ENCODE results near the gene NFKBIE.

Gene NFKBIE

DNA sequence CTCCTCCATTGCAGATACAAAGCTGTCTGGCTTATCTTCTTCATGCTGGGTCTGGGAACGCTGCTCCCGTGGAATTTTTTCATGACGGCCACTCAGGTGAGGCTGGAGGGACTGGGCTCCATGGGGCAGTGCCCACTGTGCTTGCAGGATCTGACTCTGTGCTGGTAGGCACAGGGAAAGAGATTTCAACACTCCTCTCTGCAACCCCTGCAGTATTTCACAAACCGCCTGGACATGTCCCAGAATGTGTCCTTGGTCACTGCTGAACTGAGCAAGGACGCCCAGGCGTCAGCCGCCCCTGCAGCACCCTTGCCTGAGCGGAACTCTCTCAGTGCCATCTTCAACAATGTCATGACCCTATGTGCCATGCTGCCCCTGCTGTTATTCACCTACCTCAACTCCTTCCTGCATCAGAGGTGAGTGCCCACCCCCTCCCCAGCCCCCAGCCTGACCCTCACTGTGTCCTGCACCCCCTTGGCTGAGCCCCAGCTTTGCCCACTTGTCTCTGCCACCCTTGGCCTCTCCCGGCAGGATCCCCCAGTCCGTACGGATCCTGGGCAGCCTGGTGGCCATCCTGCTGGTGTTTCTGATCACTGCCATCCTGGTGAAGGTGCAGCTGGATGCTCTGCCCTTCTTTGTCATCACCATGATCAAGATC lies 35.8 kb downstream of the NFKBIE start:
- TF ChIP-seq, protein P1, sequence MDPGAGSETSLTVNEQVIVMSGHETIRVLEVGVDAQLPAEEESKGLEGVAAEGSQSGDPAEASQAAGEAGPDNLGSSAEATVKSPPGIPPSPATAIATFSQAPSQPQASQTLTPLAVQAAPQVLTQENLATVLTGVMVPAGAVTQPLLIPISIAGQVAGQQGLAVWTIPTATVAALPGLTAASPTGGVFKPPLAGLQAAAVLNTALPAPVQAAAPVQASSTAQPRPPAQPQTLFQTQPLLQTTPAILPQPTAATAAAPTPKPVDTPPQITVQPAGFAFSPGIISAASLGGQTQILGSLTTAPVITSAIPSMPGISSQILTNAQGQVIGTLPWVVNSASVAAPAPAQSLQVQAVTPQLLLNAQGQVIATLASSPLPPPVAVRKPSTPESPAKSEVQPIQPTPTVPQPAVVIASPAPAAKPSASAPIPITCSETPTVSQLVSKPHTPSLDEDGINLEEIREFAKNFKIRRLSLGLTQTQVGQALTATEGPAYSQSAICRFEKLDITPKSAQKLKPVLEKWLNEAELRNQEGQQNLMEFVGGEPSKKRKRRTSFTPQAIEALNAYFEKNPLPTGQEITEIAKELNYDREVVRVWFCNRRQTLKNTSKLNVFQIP (CRISPR knock-in tag; IDR thresholded peaks at IDR 0.05; ENCODE audit: borderline replicate concordance, low read depth), result no peak
- TF ChIP-seq TOX (CRISPR knock-in tag; IDR thresholded peaks at IDR 0.05; ENCODE audit: borderline replicate concordance), result no peak
- TF ChIP-seq, protein P2, sequence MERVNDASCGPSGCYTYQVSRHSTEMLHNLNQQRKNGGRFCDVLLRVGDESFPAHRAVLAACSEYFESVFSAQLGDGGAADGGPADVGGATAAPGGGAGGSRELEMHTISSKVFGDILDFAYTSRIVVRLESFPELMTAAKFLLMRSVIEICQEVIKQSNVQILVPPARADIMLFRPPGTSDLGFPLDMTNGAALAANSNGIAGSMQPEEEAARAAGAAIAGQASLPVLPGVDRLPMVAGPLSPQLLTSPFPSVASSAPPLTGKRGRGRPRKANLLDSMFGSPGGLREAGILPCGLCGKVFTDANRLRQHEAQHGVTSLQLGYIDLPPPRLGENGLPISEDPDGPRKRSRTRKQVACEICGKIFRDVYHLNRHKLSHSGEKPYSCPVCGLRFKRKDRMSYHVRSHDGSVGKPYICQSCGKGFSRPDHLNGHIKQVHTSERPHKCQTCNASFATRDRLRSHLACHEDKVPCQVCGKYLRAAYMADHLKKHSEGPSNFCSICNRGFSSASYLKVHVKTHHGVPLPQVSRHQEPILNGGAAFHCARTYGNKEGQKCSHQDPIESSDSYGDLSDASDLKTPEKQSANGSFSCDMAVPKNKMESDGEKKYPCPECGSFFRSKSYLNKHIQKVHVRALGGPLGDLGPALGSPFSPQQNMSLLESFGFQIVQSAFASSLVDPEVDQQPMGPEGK (CRISPR knock-in tag; IDR thresholded peaks at IDR 0.05; ENCODE audit: borderline replicate concordance), result no peak
- TF ChIP-seq ZFP30 (CRISPR knock-in tag; IDR thresholded peaks at IDR 0.05), result no peak
- TF ChIP-seq SNAI2 (CRISPR knock-in tag; IDR thresholded peaks at IDR 0.05), result no peak
- no peak for TF ChIP-seq TCF4 (CRISPR knock-in tag; IDR thresholded peaks at IDR 0.05; ENCODE audit: borderline replicate concordance)
- TF ChIP-seq ZFP3 (CRISPR knock-in tag; IDR thresholded peaks at IDR 0.05), result no peak
- no peak for TF ChIP-seq ESRRG (CRISPR knock-in tag; IDR thresholded peaks at IDR 0.05)
- TF ChIP-seq GLIS3 (CRISPR knock-in tag; IDR thresholded peaks at IDR 0.05), result no peak
- no peak for TF ChIP-seq CSDC2 (CRISPR knock-in tag; IDR thresholded peaks at IDR 0.05)
- no peak for ATAC-seq

GRCh38 chr6:44228836-44229235 lies 36.5 kb downstream of the NFKBIE start:
- TF ChIP-seq TOX (CRISPR knock-in tag; IDR thresholded peaks at IDR 0.05; ENCODE audit: borderline replicate concordance), result no peak
- TF ChIP-seq ESRRG (CRISPR knock-in tag; IDR thresholded peaks at IDR 0.05), result no peak
- no peak for TF ChIP-seq ARNTL (CRISPR knock-in tag; IDR thresholded peaks at IDR 0.05; ENCODE audit: borderline replicate concordance, low read depth)
- TF ChIP-seq BACH2 (CRISPR knock-in tag; IDR thresholded peaks at IDR 0.05; ENCODE audit: borderline replicate concordance), result no peak
- no peak for TF ChIP-seq TSHZ2 (CRISPR knock-in tag; IDR thresholded peaks at IDR 0.05)
- TF ChIP-seq, protein P1 (CRISPR knock-in tag; IDR thresholded peaks at IDR 0.05; ENCODE audit: borderline replicate concordance, low read depth), result no peak
- TF ChIP-seq PPARA (CRISPR knock-in tag; IDR thresholded peaks at IDR 0.05; ENCODE audit: borderline replicate concordance), result no peak
- no peak for TF ChIP-seq OSR1 (CRISPR knock-in tag; IDR thresholded peaks at IDR 0.05)
- TF ChIP-seq, protein P2 (CRISPR knock-in tag; IDR thresholded peaks at IDR 0.05; ENCODE audit: borderline replicate concordance), result no peak
- TF ChIP-seq, protein P3, sequence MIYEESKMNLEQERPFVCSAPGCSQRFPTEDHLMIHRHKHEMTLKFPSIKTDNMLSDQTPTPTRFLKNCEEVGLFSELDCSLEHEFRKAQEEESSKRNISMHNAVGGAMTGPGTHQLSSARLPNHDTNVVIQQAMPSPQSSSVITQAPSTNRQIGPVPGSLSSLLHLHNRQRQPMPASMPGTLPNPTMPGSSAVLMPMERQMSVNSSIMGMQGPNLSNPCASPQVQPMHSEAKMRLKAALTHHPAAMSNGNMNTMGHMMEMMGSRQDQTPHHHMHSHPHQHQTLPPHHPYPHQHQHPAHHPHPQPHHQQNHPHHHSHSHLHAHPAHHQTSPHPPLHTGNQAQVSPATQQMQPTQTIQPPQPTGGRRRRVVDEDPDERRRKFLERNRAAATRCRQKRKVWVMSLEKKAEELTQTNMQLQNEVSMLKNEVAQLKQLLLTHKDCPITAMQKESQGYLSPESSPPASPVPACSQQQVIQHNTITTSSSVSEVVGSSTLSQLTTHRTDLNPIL (CRISPR knock-in tag; IDR thresholded peaks at IDR 0.05; ENCODE audit: low read depth), result no peak
- TF ChIP-seq CSRNP3 (CRISPR knock-in tag; IDR thresholded peaks at IDR 0.05), result no peak
- no peak for TF ChIP-seq GLIS3 (CRISPR knock-in tag; IDR thresholded peaks at IDR 0.05)
- no peak for TF ChIP-seq SNAI2 (CRISPR knock-in tag; IDR thresholded peaks at IDR 0.05)
- no peak for TF ChIP-seq ZC3H10 (CRISPR knock-in tag; IDR thresholded peaks at IDR 0.05)
- no peak for TF ChIP-seq TCF4 (CRISPR knock-in tag; IDR thresholded peaks at IDR 0.05; ENCODE audit: borderline replicate concordance)

More at GRCh38 chr6:44228836-44229235, 36.5 kb downstream of the NFKBIE start:
- ATAC-seq, result no peak

All from SK-N-SH treated with all-trans-retinoic acid at 6 μM for 48 hours (cell line).